CD14-positive monocyte (primary cell): Measurements from ENCODE around the gene KIAA0232. TPM values are rescaled to one million over a fixed set of nuclear protein-coding genes. Genes with fewer than 3 reads are reported as not detected.

ENCODE experiments used
- DNase-seq, 3 donors: peaks; one replicate each; pipeline ENCODE4 v3.0.0-alpha.2; 2011 to 2022
- H2AFZ ChIP-seq: 2 replicates; pipeline ENCODE4 v1.6.0; 2012; ENCODE audit warnings: mild to moderate bottlenecking, low read depth, low read length, inconsistent platforms; ENCODE audit not compliant: insufficient read depth, poor library complexity, severe bottlenecking
- H3K27ac ChIP-seq, 2 donors: 1 replicate in 1 of 2; 2 replicates in 1 of 2; pipeline ENCODE4 v1.5.1; 2012 to 2013; ENCODE audit warnings: low read length in 2 of 2, control low read depth in 1 of 2, inconsistent platforms in 1 of 2, low read depth in 1 of 2, mild to moderate bottlenecking in 1 of 2
- H3K27me3 ChIP-seq, 2 donors: one replicate each; pipeline versions ENCODE4 v1.6.0 to v1.6.1; 2011 to 2013; ENCODE audit warnings: low read length in 2 of 2; ENCODE audit not compliant: control insufficient read depth in 2 of 2, insufficient read depth in 2 of 2
- H3K36me3 ChIP-seq, 2 donors: replicated peaks in 1 of 2; 1 replicate in 1 of 2; 2 replicates in 1 of 2; pipeline versions ENCODE4 v1.5.1 to v1.6.1; 2012 to 2013; ENCODE audit warnings: low read length in 2 of 2, control low read depth in 1 of 2, inconsistent platforms in 1 of 2, mild to moderate bottlenecking in 1 of 2; ENCODE audit not compliant: insufficient read depth in 2 of 2, control insufficient read depth in 1 of 2
- H3K4me1 ChIP-seq, 2 donors: 1 replicate in 1 of 2; 2 replicates in 1 of 2; pipeline versions ENCODE4 v1.5.1 to v1.6.1; 2012 to 2013; ENCODE audit warnings: low read length in 2 of 2, control low read depth in 1 of 2, inconsistent platforms in 1 of 2, mild to moderate bottlenecking in 1 of 2, moderate library complexity in 1 of 2; ENCODE audit not compliant: insufficient read depth in 2 of 2, control insufficient read depth in 1 of 2
- H3K4me2 ChIP-seq: replicated peaks from 2 replicates; pipeline ENCODE3; 2012; ENCODE audit warnings: low read length, moderate library complexity, mild to moderate bottlenecking; ENCODE audit not compliant: poor library complexity, severe bottlenecking; ENCODE audit errors: extremely low read depth
- H3K4me3 ChIP-seq, 3 experiments: fragments of 200-600 bp in 1 of 3; sonication (generic) in 1 of 3; replicated peaks in 1 of 3; 1 replicate in 2 of 3; 2 replicates in 1 of 3; pipeline ENCODE4 v1.5.1; 2011 to 2013; ENCODE audit warnings: low read length in 3 of 3, mild to moderate bottlenecking in 3 of 3, control low read depth in 2 of 3, low read depth in 2 of 3, inconsistent platforms in 1 of 3, moderate library complexity in 1 of 3
- H3K79me2 ChIP-seq: 2 replicates; pipeline ENCODE4 v1.6.0; 2012; ENCODE audit warnings: mild to moderate bottlenecking, control low read depth, inconsistent platforms, low read length, moderate library complexity; ENCODE audit not compliant: insufficient read depth
- H3K9ac ChIP-seq: 2 replicates; pipeline ENCODE4 v1.6.0; 2017; ENCODE audit warnings: low read length, mild to moderate bottlenecking; ENCODE audit not compliant: insufficient read depth, poor library complexity, severe bottlenecking
- H3K9me3 ChIP-seq, 2 donors: replicated peaks in 1 of 2; 1 replicate in 1 of 2; 2 replicates in 1 of 2; pipeline versions ENCODE4 v1.5.1 to v1.6.1; 2012 to 2013; ENCODE audit warnings: low read length in 2 of 2, control low read depth in 1 of 2; ENCODE audit not compliant: control insufficient read depth in 1 of 2, insufficient read depth in 1 of 2
- H4K20me1 ChIP-seq: 2 replicates; pipeline ENCODE4 v1.6.0; 2012; ENCODE audit warnings: mild to moderate bottlenecking, low read length, control low read depth, moderate library complexity; ENCODE audit not compliant: insufficient read depth
- H3K27ac Mint-ChIP-seq, 7 donors: one replicate each; pipeline ENCODE4 v1.8.0; 2020; ENCODE audit warnings: mild to moderate bottlenecking in 7 of 7, mixed read lengths in 7 of 7, moderate library complexity in 6 of 7, inconsistent platforms in 2 of 7
- H3K27me3 Mint-ChIP-seq, 3 donors: one replicate each; pipeline ENCODE4 v1.8.0; 2021 to 2022; ENCODE audit warnings: low read depth in 3 of 3, mild to moderate bottlenecking in 3 of 3, mixed read lengths in 3 of 3, moderate library complexity in 3 of 3, inconsistent platforms in 1 of 3
- H3K36me3 Mint-ChIP-seq, 2 donors: one replicate each; pipeline ENCODE4 v1.8.0; 2020; ENCODE audit warnings: mixed read lengths in 2 of 2, inconsistent platforms in 1 of 2, mild to moderate bottlenecking in 1 of 2
- H3K4me1 Mint-ChIP-seq: one replicate; pipeline ENCODE4 v1.8.0; 2020; ENCODE audit warnings: mild to moderate bottlenecking, mixed read lengths
- H3K4me3 Mint-ChIP-seq, 2 donors: one replicate each; pipeline ENCODE4 v1.8.0; 2020; ENCODE audit warnings: mild to moderate bottlenecking in 2 of 2, mixed read lengths in 2 of 2, moderate library complexity in 1 of 2
- H3K9me3 Mint-ChIP-seq, 7 donors: one replicate each; pipeline ENCODE4 v1.8.0; 2020 to 2022; ENCODE audit warnings: mixed read lengths in 7 of 7, mild to moderate bottlenecking in 6 of 7, moderate library complexity in 6 of 7, inconsistent platforms in 2 of 7
- CTCF ChIP-seq: fragments of 200-600 bp; IDR thresholded peaks from one replicate; pipeline ENCODE4 v1.8.0; 2022; ENCODE audit warnings: antibody characterized with exemption, mild to moderate bottlenecking
- WGBS: methylation state at CpG from one replicate; pipeline ENCODE4 v1.1.5; 2013; ENCODE audit warnings: missing lambda C conversion rate; ENCODE audit not compliant: insufficient coverage; 5-methylcytosine and 5-hydroxymethylcytosine counted together
- intact Hi-C, 2 donors: fragments of 100-400 bp; cut with micrococcal nuclease; formaldehyde crosslinking; loops; one replicate each; pipeline versions ENCODE4 v1.15.0 to v1.15.1; 2023
- polyA plus RNA-seq, 3 donors: library from polyadenylated mRNA; depleted of rRNA in 1 of 3; unstranded in 2 of 3; stranded (reverse) in 1 of 3; fragments of 300-500 nt in 2 of 3; fragments of >200 nt in 1 of 3; fragmentation: Illumina TruSeq in 2 of 3; gene quantifications; 1 replicate in 2 of 3; 2 replicates in 1 of 3; pipeline ENCODE4 v1.2.3, GENCODE V29; 2012 to 2021

The KIAA0232 gene
- polyA plus RNA-seq, 3 donors: 12.3 to 27.3 (median 20.6) TPM

- no peaks in the 10 kb centered on the region for H3K27me3 ChIP-seq
- no peak overlapping the region for H3K27ac Mint-ChIP-seq
- H3K4me3 ChIP-seq: no peak overlapping the region
- H2AFZ ChIP-seq: no peak overlapping the region
- peaks cover 2 to 6% (median 2%) of the 10 kb centered on the region in 3 donors for H3K27me3 Mint-ChIP-seq
- no peak overlapping the region for H3K9ac ChIP-seq
- H3K4me1 ChIP-seq: peaks cover 38 to 43% of the 10 kb centered on the region in 2 donors
- H4K20me1 ChIP-seq: no peaks in the 10 kb centered on the region
- no peak overlapping the region for H3K4me3 Mint-ChIP-seq
- intact Hi-C loops: no loop called here
- H3K27ac ChIP-seq: no peak overlapping the region
- no peaks in the 10 kb centered on the region for H3K79me2 ChIP-seq
- no peak overlapping the region for H3K4me2 ChIP-seq
- H3K9me3 ChIP-seq: no peaks in the 10 kb centered on the region
- H3K36me3 Mint-ChIP-seq: no peaks in the 10 kb centered on the region
- peaks cover 0 to 7% (median 5%) of the 10 kb centered on the region in 7 donors for H3K9me3 Mint-ChIP-seq
- no peak for TF ChIP-seq CTCF
- peaks cover 39% of the 10 kb centered on the region for H3K4me1 Mint-ChIP-seq
- 94% methylated on average over 3 of the region's 8 CpGs for WGBS
- DNase-seq: no peak
- no peaks in the 10 kb centered on the region for H3K36me3 ChIP-seq
Measured at GRCh38 chr4:6771229-6771671, 11.3 kb upstream of the KIAA0232 start.

- no peaks in the 10 kb centered on the region for H3K27me3 ChIP-seq
Measured at GRCh38 chr4:6772223-6772928, 10.2 kb upstream of the KIAA0232 start.

More at GRCh38 chr4:6772223-6772928, 10.2 kb upstream of the KIAA0232 start:
- Histone ChIP-seq H2AFZ (no peak overlapping the region), H3K9ac (no peak overlapping the region), H3K4me1 (peaks cover 45 to 52% of the 10 kb centered on the region in 2 donors), H3K36me3 (no peaks in the 10 kb centered on the region), H3K27ac (no peak overlapping the region), H3K4me3 (no peak overlapping the region), H3K4me2 (no peak overlapping the region), H3K79me2 (no peaks in the 10 kb centered on the region), H3K9me3 (no peaks in the 10 kb centered on the region), H4K20me1 (no peaks in the 10 kb centered on the region)
- Mint-ChIP-seq H3K4me1 (peaks cover 47% of the 10 kb centered on the region), H3K4me3 (no peak overlapping the region), H3K27ac (peak overlapping the region in 2 of 7 donors; percentile 30 to 66), H3K36me3 (no peaks in the 10 kb centered on the region), H3K9me3 (peaks cover 0 to 9% (median 5%) of the 10 kb centered on the region in 7 donors), H3K27me3 (peaks cover 0 to 6% (median 0%) of the 10 kb centered on the region in 3 donors)
- WGBS: 91% methylated on average over 4 of the region's 10 CpGs
- DNase-seq: no peak
- TF ChIP-seq CTCF: no peak
- intact Hi-C loops: no loop called here
